GM19397 (cell line): ENCODE results near the gene SPOCK1.

Source experiments
- ATAC-seq: cut with Tn5 transposase; IDR thresholded peaks from one replicate; pipeline ENCODE4 v1.9.1; 2021; ENCODE audit warnings: mild to moderate bottlenecking, moderate library complexity; ENCODE audit not compliant: unreplicated experiment

Gene SPOCK1

DNA sequence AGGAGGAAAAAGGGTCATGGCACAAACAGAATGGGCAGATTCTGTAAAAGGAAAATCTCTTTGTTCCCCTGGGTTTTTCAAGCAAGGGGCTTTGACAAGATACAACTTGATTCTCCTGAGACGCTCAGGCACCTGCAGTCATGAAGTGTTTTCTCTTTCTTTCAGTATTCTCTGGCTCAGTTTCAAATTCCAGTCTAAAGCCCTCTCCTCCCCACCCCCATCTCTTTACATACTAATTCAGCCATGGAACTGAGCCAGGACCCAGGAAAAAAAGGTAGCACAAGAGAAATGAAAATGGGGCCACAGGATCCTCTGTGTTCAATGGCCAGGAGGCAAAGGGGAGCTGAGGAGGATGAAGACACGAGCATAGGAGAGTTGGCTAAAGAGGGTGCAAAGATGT, 408.4 kb downstream of the SPOCK1 start:
- ATAC-seq: no peak

DNA sequence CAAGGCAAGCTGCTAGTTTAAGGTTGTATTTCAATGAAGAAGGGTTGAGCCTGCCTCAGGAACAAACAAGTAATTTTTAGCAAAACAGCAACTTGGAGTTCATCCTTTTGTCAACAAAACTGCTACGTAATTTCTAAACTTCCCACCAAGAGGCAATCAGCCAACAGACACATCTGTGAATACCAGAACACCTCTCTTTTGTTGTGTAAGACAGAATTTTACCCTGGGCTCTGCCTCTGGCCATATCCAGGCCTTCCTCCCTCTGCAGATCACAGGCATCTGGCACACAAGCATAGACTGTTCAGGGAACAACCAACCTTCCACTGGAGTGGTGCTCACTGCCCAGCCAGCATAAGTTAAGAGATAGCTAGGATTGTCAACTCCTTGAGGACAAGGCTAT, 409.0 kb downstream of the SPOCK1 start:
- ATAC-seq: no peak

GRCh38 chr5:137088175-137088574, 411.0 kb downstream of the SPOCK1 start:
- ATAC-seq: no peak

GRCh38 chr5:137086342-137086741, 412.8 kb downstream of the SPOCK1 start:
- no peak for ATAC-seq

GRCh38 chr5:137085206-137085605, 413.9 kb downstream of the SPOCK1 start:
- ATAC-seq: no peak

DNA sequence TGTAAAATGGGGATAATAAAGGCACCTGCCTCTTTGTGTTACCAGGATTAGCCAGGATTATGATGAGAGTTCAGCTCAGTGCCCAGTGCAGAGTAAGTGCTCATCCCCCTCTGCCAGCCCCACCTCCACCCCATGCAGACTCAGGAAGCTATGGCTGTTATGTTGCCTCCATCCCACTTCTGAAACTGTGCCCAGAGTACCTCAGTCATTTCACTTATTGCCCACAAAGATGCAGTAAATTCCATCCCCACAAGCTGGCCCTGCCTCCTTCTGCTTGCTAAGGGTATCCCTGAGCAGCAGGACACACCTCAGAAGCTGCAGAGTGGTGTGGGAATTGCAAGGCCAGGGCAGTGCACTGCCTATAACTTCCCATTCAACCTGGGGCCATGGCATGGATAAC, 415.1 kb downstream of the SPOCK1 start:
- ATAC-seq: no peak

DNA sequence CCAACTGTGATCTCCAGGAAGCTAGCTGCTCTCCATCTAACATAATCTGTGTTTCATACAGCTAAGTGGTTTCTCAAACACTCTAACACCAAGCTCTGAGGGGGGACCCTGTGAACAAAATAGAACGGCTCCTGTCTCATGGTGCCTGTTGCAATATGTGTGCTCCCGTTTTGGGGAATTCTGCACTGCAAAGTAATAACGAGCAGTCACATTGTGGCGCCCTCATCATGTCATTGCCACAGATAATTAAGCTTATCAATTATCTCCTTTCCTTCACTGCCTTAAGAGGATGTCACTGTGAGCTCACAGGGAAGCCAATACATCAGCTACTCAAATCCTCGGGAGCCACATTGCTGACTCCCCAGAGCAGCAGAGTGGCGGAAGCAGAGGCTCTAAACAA, 416.2 kb downstream of the SPOCK1 start:
- no peak for ATAC-seq

DNA sequence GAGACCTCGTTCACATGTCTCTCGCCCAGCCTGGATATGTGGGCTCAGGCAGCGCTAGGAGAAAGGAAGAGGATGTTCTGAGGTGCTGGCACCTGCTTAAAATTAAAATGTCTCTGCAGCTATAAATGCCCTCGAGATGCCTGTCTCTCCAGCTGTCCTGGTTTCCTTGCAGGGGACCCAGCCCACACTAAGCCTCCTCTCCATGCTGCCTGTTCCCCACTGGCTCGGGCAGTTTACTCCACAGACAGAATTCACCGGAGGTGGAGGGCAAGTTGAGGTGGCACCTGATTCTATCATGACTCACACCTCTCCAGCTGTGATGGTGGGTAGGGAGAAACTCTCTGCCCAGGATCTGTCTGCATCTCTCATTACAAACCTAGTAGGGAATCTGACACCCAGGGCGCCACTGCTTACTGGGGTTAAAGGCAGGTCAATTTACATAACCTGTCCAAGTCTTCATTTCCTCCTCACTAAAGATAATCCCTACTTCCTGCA, 420.9 kb downstream of the SPOCK1 start:
- no peak for ATAC-seq

DNA sequence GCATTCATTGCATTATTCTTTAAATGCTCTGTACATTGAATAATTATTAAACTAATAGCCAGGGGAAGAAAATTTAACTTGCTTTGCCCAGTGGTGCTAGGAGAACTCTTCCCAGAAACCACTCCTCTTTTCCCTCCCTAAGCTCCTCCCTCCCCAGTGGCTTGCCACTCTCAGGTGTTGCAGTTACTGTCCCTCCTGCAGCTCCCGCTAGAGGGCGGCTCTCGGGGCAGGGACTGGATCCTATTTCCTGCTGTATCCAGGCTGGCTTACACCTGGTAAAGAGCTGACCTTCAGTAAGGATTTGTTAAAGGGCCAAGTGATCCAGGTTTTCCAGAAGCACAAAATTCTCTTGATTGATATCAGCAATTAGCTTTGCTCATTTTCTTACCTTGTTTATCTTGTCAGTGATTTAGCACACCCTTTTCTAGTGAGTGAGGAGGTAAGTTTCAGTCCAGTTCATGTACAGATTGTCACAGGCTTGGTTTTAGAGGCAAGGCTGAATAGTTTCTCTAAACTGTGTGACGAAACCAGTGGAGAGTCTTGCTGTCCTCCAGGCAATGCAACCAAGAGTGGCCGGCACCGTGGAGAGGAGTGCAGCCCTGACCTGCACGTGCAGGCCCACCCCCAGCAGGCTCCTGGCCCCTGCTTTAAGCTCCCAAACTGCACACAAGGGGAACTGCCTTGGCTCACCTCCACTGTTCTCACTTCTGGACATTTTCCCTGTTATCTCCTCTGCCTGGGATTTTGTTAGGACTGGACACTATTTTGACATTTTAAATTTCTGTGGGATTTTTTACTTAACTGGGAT, 423.8 kb downstream of the SPOCK1 start:
- ATAC-seq: peak; percentile 51

DNA sequence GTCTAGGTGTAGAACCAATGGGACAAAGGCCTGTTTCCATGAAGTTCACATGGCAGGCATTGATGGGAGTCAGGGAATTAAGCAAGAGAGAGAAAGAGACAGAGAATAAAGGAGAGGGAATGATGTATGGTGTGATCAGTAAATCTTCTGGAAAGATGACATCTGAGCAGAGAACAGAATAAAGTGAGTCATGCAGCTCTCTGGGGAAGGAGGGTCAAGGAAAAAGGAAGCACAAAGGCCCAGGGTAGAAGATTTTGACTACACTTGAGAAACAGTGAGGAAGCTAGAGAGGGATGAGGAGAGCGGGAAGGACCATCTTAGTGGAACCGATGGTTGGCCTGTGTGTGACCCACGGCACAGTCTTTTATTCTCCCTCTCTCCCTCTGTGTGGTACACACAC, 425.9 kb downstream of the SPOCK1 start:
- no peak for ATAC-seq

DNA sequence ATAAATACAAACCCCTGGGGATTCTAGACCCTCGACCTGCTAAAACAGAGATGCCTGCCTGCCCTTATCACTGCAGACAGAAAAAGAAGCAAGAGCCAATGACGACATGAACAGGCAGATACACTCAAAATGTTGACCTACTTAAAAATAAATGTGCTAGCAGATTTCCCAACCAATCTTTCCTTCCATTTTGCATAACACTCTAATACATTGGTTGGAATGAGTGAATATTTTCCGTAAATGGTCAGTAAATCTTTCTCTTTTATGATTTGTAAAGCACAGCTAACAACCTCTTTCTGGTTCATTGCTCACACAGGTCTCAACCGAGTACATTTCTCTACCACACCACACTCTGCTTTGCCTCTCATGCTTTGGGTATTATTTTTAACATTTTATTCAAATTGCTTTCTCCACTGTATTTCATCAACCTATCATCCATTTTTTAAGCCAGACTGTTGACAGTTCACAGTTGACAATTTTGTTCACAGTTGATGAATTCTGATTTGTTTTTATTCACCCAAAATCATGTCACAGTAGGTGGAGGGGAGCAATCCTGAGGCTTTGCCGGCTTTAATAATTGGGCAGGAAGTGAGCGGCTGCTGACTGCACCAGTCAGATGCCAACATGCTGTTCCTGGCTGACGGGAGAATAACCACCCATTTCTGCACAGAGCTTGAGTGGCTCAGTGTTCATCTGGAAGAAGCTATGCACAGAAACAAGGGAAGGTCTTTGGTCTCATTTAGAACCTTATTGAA, 426.6 kb downstream of the SPOCK1 start:
- ATAC-seq: peak; percentile 58

DNA sequence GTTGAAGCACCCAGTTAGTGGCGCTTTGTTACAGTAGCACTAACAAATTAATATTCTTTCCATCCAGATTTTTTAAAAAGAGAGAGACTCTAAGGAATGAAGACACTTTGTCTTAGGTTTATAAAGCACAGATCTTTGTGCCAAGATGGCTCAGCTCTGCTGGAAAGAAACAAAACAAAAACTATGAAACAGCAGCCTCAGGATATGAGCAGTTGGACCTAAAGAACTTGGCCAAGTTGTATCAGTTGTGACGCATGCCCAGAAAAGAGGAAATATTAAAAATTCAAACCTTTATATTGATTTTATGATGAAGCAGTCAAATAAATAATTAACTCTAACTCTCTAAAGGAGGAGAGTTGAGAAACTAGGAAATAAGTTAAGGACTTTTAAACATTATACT, 427.2 kb downstream of the SPOCK1 start:
- ATAC-seq: no peak

GRCh38 chr5:137071526-137071925, 427.6 kb downstream of the SPOCK1 start:
- no peak for ATAC-seq

DNA sequence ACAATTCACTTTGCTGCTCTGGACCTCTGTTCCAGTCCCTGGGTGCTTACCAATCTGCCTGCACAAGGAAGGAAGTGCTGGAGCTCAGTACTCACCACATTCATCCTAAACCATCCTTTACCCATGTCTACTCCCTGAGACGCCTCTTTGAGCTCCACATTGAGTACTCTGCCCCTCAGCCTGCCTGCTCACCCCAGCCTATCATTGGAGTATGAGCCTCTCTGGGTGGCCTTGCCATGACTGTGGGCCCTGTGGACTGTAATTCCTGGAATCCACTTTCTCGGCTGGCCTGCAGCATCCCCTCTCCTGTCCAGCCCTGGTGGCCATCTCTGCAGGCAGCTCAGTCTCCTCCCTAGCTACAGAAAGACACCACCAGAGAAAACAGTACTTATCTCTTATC, 428.6 kb downstream of the SPOCK1 start:
- no peak for ATAC-seq

DNA sequence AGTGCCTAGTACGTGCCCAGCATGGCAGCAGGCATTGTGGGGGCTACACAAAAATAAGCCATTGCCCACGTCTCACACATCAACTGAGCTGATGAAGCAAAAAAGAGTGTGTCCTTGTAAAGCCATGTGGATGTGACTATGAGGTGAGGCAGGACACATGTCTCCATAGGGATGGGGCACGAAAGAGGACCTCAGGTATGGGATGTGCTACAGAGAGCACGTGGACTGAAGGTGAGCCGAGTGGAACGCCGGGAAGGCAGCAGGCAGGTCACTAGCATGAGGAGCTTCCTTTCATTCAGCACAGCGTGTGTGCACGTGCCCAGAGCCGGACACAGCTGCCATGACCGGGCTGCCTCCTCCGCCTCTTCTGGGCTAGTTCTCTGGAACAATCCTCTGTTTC, 429.8 kb downstream of the SPOCK1 start:
- no peak for ATAC-seq

DNA sequence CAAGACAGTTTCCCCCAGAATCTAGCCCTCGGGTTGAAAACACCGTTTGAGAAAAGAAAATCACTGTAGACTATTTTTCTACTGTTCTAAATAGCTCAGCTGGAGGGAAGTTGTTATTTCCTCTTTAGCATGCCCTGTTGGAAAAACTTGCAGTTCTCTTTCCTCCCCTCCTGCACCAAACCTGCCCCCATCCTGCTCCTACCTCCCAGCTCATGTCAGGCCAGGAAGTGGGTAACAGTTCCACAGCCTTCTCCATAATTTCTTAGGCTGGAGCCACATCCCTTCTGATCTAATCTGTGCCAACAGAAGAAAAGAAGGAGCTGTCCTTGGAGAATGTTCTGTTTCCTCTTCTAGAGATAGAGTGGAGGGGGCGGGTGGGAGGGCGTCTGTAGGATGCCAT, 437.7 kb downstream of the SPOCK1 start:
- no peak for ATAC-seq

DNA sequence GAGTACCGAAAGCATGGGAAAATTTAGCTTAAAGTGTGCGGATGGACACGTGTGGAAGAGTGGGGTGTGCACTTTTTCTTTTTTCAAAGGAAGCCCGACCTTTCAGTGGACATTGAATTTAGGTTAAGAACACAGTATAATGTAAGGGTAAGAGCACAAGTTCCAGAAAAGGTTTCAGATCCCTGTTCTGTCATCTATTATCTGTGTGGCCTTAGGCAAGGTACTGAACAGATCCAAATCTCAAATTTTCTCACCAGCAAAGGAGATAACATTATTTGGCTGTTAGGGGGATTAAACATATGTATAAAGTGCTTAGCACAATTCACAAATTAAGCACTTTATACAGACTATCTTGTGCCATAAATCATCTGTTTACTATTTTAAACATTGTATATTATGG, 441.0 kb downstream of the SPOCK1 start:
- ATAC-seq: no peak

- no peak for ATAC-seq
Observed at GRCh38 chr5:137056676-137057075, 442.4 kb downstream of the SPOCK1 start.

DNA sequence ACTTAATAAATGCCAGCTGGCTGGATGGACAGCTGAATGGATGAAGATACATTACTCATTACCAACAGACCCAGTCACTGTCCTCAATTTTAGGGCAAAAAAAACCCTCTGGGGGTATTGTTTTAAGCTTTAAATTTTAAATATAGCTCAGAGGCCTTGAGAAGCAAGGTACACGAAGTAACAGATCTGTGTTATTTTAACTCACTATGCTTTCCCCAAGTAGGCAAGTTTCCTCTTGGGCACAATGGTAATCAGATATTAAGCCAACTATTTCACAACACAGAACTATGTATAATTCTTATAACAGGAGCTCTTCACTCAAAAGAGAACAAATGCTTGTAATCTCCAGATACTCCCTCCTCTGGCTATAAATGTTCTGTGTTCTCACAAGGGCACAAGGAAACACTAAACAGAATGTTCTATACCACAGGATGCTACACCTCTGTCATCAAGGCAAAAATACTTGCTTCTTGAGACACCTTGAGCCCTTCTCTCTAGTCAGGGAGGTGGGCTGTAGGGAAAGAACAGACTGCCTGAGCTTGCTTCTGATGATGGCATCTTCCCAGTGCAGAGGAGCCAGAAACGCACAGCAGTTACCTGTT, 443.8 kb downstream of the SPOCK1 start:
- ATAC-seq: no peak

GRCh38 chr5:137054792-137055191, 444.3 kb downstream of the SPOCK1 start:
- no peak for ATAC-seq

GRCh38 chr5:137054335-137054734, 444.8 kb downstream of the SPOCK1 start:
- no peak for ATAC-seq

DNA sequence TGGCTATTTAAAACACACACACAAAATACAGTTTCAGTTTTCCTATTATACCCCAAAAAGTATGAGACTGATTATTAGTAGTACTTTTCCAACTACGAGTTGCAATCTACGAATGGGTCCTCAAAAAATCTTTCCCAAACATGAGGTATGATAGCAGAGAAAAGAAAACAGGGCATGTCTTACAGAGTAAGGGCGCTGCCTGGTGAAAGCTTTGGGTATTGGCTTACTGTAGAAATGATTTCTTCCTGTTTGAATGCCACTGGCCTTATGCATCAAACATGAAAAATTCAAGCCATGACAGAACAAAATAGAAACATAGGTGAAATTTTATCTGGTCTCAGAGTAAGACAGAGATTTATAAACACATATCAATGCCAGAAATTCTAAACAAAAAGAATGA, 448.0 kb downstream of the SPOCK1 start:
- no peak for ATAC-seq
